OCI-LY7 (cell line): ENCODE data around the gene ACOXL. TPM values are rescaled to one million over a fixed set of nuclear protein-coding genes. Genes with fewer than 3 reads are reported as not detected.

ENCODE experiments used
- BruUV-seq: library from RNA; stranded (reverse); fragments of 400-500 nt; replicated peaks from 2 replicates; lab custom pipeline; 2021; lab: Mats Ljungman, UMichigan
- CTCF ChIA-PET: fragments of 300-600 bp; sonication (Branson Sonifier 250); formaldehyde crosslinking; loops from one replicate; lab custom pipeline; 2022; ENCODE audit warnings: antibody characterized with exemption; ENCODE audit not compliant: unreplicated experiment; lab: Charles Lee
- POLR2A ChIA-PET: fragments of 300-600 bp; sonication (Branson Sonifier 250); formaldehyde crosslinking; loops from one replicate; lab custom pipeline; 2022; ENCODE audit warnings: antibody characterized with exemption; lab: Charles Lee
- DNase-seq: peaks from one replicate; pipeline ENCODE4 v3.0.0-alpha.2; 2015; ENCODE audit warnings: low spot score
- H2AFZ ChIP-seq: fragments of 200-600 bp; sonication (generic), shearing (Covaris generic); 2 replicates; pipeline ENCODE4 v1.6.1; 2014; ENCODE audit warnings: mild to moderate bottlenecking, antibody characterized with exemption, low read length, moderate library complexity
- H3K27ac ChIP-seq: fragments of 200-600 bp; sonication (generic); 2 replicates; pipeline ENCODE4 v1.5.1; 2014; ENCODE audit warnings: mixed run types, low read depth, mild to moderate bottlenecking, moderate library complexity, low read length, inconsistent platforms; ENCODE audit not compliant: poor library complexity, severe bottlenecking
- H3K36me3 ChIP-seq: fragments of 200-600 bp; sonication (generic); 2 replicates; pipeline ENCODE4 v1.6.1; 2014; ENCODE audit warnings: mild to moderate bottlenecking, antibody characterized with exemption, low read length, moderate library complexity, mixed read lengths; ENCODE audit not compliant: insufficient read depth
- H3K4me1 ChIP-seq: fragments of 200-600 bp; sonication (generic); 2 replicates; pipeline ENCODE4 v1.5.1; 2014; ENCODE audit warnings: mild to moderate bottlenecking, low read length; ENCODE audit not compliant: insufficient read depth, poor library complexity, severe bottlenecking
- H3K4me2 ChIP-seq: fragments of 200-600 bp; sonication (generic); 2 replicates; pipeline ENCODE4 v1.6.1; 2014; ENCODE audit warnings: mild to moderate bottlenecking, low read length
- H3K4me3 ChIP-seq: fragments of 200-600 bp; sonication (generic); 2 replicates; pipeline ENCODE4 v1.5.1; 2014; ENCODE audit warnings: mild to moderate bottlenecking, low read depth, low read length; ENCODE audit not compliant: poor library complexity, severe bottlenecking
- H3K79me2 ChIP-seq: fragments of 200-600 bp; sonication (generic); 2 replicates; pipeline ENCODE4 v1.6.1; 2016; ENCODE audit warnings: low read depth, mild to moderate bottlenecking, low read length, moderate library complexity, mixed read lengths; ENCODE audit not compliant: insufficient read depth
- H3K9me2 ChIP-seq: fragments of 200-600 bp; sonication (generic); 2 replicates; pipeline ENCODE4 v1.6.1; 2016; ENCODE audit warnings: mild to moderate bottlenecking, low read length, mixed read lengths; ENCODE audit not compliant: insufficient read depth
- H3K9me3 ChIP-seq: fragments of 200-600 bp; sonication (generic); 2 replicates; pipeline ENCODE4 v1.6.1; 2014; ENCODE audit warnings: mild to moderate bottlenecking, mixed run types, low read length, mixed read lengths
- H4K20me1 ChIP-seq: fragments of 200-600 bp; sonication (generic); 2 replicates; pipeline ENCODE4 v1.6.1; 2014; ENCODE audit warnings: mild to moderate bottlenecking, antibody characterized with exemption, low read length, moderate library complexity, mixed read lengths; ENCODE audit not compliant: insufficient read depth
- CTCF ChIP-seq: fragments of 200-600 bp; sonication (generic); conservative IDR thresholded peaks from 2 replicates; pipeline ENCODE4 v1.5.1; 2014; ENCODE audit warnings: mild to moderate bottlenecking, antibody characterized with exemption, low read length, moderate library complexity, mixed read lengths
- EZH2phosphoT487 ChIP-seq: fragments of 200-600 bp; sonication (generic); IDR thresholded peaks from 2 replicates; pipeline ENCODE4 v1.6.1; 2018; ENCODE audit warnings: low read depth, borderline replicate concordance, mild to moderate bottlenecking, mixed run types, antibody characterized with exemption, low read length, moderate library complexity, mixed read lengths
- intact Hi-C: fragments of 100-400 bp; cut with micrococcal nuclease; formaldehyde crosslinking; loops from one replicate; pipeline ENCODE4 v1.10.0; 2022; ENCODE audit not compliant: unreplicated experiment
- total RNA-seq, 2 experiments: library from RNA; depleted of rRNA in 1 of 2; stranded (reverse); fragments of >200 nt in 1 of 2; shearing (Covaris generic) in 1 of 2; gene quantifications; 2 replicates each; pipeline ENCODE4 v1.2.3, GENCODE V29; 2014 to 2022

The ACOXL gene
- total RNA-seq, 2 experiments from 2014 or later = 1.4 TPM; not detected in 1

- no peaks in the 10 kb centered on the region for H4K20me1 ChIP-seq
- intact Hi-C loops = no loop called here
- H3K4me2 ChIP-seq = peak overlapping the region; percentile 26
- H3K4me3 ChIP-seq = no peak overlapping the region
- ChIA-PET CTCF (no interaction called here), POLR2A (interaction anchor here (0.6 kb wide), 1 partner anchor 19 kb away, joined by 3 read pairs; no protein-coding TSS in a partner anchor)
- H3K36me3 ChIP-seq = no peaks in the 10 kb centered on the region
- H3K9me2 ChIP-seq = no peaks in the 10 kb centered on the region
- H3K9me3 ChIP-seq = no peaks in the 10 kb centered on the region
- peak overlapping the region; percentile 91 for H2AFZ ChIP-seq
- no peaks in the 10 kb centered on the region for H3K79me2 ChIP-seq
- DNase-seq = no peak
- H3K27ac ChIP-seq = no peak overlapping the region
- no TSS peak for BruUV-seq
- TF ChIP-seq EZH2phosphoT487 = no peak
- TF ChIP-seq CTCF = no peak
- peaks cover 48% of the 10 kb centered on the region for H3K4me1 ChIP-seq
Observed at GRCh38 chr2:111101592-111101991, 369.2 kb downstream of the ACOXL start.

GRCh38 chr2:111102216-111102615, 369.8 kb downstream of the ACOXL start:
- no peaks in the 10 kb centered on the region for H3K9me2 ChIP-seq
- no peaks in the 10 kb centered on the region for H4K20me1 ChIP-seq
- no peaks in the 10 kb centered on the region for H3K79me2 ChIP-seq
- TF ChIP-seq CTCF (no peak), EZH2phosphoT487 (no peak)
- DNase-seq = no peak
- H2AFZ ChIP-seq = peak overlapping the region; percentile 91
- peak overlapping the region; percentile 26 for H3K4me2 ChIP-seq
- no peak overlapping the region for H3K27ac ChIP-seq
- peaks cover 48% of the 10 kb centered on the region for H3K4me1 ChIP-seq
- no peaks in the 10 kb centered on the region for H3K9me3 ChIP-seq
- ChIA-PET CTCF (no interaction called here), POLR2A (no interaction called here)
- BruUV-seq = no TSS peak
- H3K4me3 ChIP-seq = no peak overlapping the region
- no peaks in the 10 kb centered on the region for H3K36me3 ChIP-seq
- intact Hi-C loops = no loop called here

- no peaks in the 10 kb centered on the region for H3K79me2 ChIP-seq
- POLR2A ChIA-PET = no interaction called here
- no peaks in the 10 kb centered on the region for H3K36me3 ChIP-seq
- CTCF ChIA-PET = no interaction called here
- no peaks in the 10 kb centered on the region for H3K9me2 ChIP-seq
- H3K4me2 ChIP-seq = no peak overlapping the region
- intact Hi-C loops = no loop called here
- no peak for DNase-seq
- no peaks in the 10 kb centered on the region for H4K20me1 ChIP-seq
- H2AFZ ChIP-seq = no peak overlapping the region
- no TSS peak for BruUV-seq
- TF ChIP-seq CTCF = no peak
- TF ChIP-seq EZH2phosphoT487 = no peak
- no peaks in the 10 kb centered on the region for H3K9me3 ChIP-seq
- peaks cover 29% of the 10 kb centered on the region for H3K4me1 ChIP-seq
- no peak overlapping the region for H3K4me3 ChIP-seq
- no peak overlapping the region for H3K27ac ChIP-seq
Observed at GRCh38 chr2:111105926-111106325, 373.6 kb downstream of the ACOXL start.
